Stimulated activated naive CD8-positive, alpha-beta T cell treated with anti-CD3 and anti-CD28 coated beads, Interleukin-15, amount 100 ng/mL, for 72 hours (primary cell): ENCODE measurements around the gene GRPEL2.

Source experiments
- ATAC-seq: fragments of 150-1000 bp; cut with Tn5 transposase; 2 replicates; pipeline ENCODE4 v1.10.0; 2021; ENCODE audit warnings: mild to moderate bottlenecking, moderate library complexity
- DNase-seq, 2 donors: peaks; one replicate each; pipeline ENCODE4 v3.0.0; 2021 to 2022
- H3K27ac Mint-ChIP-seq, 2 donors: one replicate each; pipeline ENCODE4 v1.8.0; 2022; ENCODE audit warnings: mild to moderate bottlenecking in 2 of 2, mixed read lengths in 2 of 2, moderate library complexity in 2 of 2
- H3K27me3 Mint-ChIP-seq: one replicate; pipeline ENCODE4 v1.8.0; 2022; ENCODE audit warnings: mixed read lengths
- H3K4me1 Mint-ChIP-seq: one replicate; pipeline ENCODE4 v1.8.0; 2022; ENCODE audit warnings: mild to moderate bottlenecking, mixed read lengths
- H3K4me3 Mint-ChIP-seq, 2 donors: one replicate each; pipeline ENCODE4 v1.8.0; 2022; ENCODE audit warnings: mild to moderate bottlenecking in 2 of 2, mixed read lengths in 2 of 2, moderate library complexity in 1 of 2
- H3K9me3 Mint-ChIP-seq, 2 donors: one replicate each; pipeline ENCODE4 v1.8.0; 2022; ENCODE audit warnings: mixed read lengths in 2 of 2

The GRPEL2 gene

DNA sequence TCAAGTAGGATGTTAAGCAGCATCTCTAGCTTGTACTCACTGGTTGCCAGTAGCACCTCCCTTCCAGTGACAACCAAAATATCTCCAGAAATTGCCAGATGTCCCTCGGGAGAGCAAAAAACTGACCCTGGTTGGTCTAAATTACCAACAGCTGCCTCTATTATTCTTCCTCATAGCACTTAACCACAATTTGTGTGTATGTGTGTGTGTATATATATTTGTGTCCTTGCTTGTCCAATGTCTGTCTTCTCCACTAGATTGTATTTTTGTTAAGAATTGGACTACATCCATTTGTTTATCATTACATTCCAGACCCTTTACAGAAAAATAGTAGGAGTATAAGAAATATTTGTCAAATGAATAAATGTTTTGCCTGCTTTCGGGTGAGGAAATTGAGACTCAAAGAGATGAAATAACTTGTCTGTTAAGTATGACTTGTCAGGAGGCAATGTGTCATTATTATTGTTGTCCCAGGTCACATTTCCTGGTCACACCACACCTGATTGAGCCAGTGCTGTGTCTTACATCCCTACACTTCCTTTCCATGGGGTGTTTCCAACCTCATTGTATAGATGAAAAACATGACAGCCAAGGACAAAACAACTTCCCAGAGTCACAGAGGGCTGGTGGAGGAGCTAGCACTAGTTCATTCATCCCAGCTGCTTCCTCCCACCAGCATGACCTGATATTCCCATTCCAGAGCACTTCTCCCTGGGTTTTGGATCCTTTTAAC lies 11.4 kb upstream of the GRPEL2 start:
- Mint-ChIP-seq H3K27me3 (no peaks in the 10 kb centered on the region), H3K27ac (no peak overlapping the region), H3K9me3 (no peaks in the 10 kb centered on the region), H3K4me1 (no peaks in the 10 kb centered on the region), H3K4me3 (no peak overlapping the region)
- no peak for DNase-seq
- ATAC-seq = no peak

DNA sequence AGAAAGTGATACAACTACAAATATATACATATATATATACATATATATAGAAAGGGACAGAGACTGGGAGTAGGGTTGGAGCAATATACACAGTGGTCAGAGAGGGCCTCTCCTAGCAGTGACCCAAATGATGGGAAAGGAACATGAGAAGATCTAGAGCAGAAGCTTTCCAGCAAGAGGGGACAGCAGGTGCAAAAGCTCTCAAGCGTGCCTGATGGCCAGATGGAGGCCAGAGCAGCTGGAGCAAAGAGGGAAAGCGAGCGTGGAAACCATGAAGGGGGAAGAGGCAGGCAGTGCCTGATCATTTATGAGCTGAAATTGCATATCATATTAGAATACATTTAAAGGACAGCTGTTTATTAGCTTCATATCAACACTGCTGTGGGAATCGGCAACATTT lies 7.6 kb upstream of the GRPEL2 start:
- Mint-ChIP-seq H3K9me3 (no peaks in the 10 kb centered on the region), H3K27ac (no peak overlapping the region), H3K4me3 (no peak overlapping the region), H3K27me3 (no peaks in the 10 kb centered on the region), H3K4me1 (no peaks in the 10 kb centered on the region)
- ATAC-seq = no peak
- no peak for DNase-seq

DNA sequence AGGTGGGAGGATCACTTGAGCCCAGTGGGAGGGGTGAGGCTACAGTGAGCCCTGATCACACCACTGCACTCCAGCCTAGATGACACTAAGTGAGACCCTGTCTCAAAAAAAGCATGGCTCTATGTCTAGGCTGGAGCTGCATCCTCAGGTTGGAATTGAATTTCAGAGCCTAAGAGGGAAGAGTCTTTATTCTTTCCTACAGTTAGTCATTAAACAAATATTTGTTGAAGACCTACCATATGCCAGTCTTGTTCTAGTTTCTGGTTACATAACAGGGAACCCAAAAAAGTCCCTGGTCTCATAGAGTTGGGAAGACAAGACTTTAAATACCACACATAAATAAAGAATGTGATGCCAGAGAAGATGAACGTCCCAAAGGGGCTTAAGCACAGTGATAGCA lies 6.9 kb upstream of the GRPEL2 start:
- no peak for DNase-seq
- Mint-ChIP-seq H3K27ac (no peak overlapping the region), H3K4me3 (no peak overlapping the region), H3K27me3 (no peaks in the 10 kb centered on the region), H3K4me1 (peaks cover 2% of the 10 kb centered on the region), H3K9me3 (no peaks in the 10 kb centered on the region)
- no peak for ATAC-seq

DNA sequence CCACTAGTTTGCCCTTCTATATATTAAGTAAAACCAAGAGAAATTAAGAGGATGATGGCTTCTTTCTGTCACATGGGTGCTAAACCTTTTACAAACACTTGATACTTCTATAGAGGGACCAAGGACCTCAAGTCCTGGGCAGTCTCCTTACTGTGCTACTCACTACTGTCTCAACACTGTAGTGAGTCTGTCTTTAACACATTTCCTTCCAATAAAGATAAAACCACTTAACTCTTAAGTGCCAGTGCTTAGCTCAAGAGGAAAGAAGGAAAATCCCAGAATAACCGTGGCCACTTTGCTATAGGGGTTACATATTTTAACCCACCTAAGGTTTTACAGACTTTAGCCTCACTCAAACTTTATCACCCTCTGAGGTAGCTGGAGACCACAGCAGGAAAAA lies 4.4 kb upstream of the GRPEL2 start:
- Mint-ChIP-seq H3K27me3 (no peaks in the 10 kb centered on the region), H3K4me1 (peaks cover 21% of the 10 kb centered on the region), H3K27ac (no peak overlapping the region), H3K9me3 (no peaks in the 10 kb centered on the region), H3K4me3 (no peak overlapping the region)
- DNase-seq = no peak
- no peak for ATAC-seq

DNA sequence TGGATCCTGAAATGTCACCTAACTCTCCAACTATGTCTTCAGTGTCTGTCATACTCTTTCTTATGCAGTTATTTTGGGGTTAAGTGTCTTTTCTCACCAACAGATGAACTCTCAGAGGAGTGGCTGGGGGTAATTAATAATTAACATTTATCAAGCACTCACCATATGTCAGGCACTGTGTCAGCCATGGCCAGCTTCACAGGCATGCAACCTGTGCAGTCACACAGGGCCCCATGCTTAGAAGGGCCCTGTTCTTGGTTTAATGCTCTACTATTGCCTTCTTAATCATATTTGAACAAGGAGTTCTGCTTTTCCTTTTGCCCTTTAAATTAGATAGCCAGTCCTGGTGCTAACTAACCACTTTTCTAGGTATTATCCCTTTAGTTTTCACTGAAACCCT lies 3.4 kb upstream of the GRPEL2 start:
- Mint-ChIP-seq H3K27ac (no peak overlapping the region), H3K27me3 (no peaks in the 10 kb centered on the region), H3K4me1 (peaks cover 23% of the 10 kb centered on the region), H3K4me3 (no peak overlapping the region), H3K9me3 (no peaks in the 10 kb centered on the region)
- DNase-seq = no peak
- no peak for ATAC-seq

DNA sequence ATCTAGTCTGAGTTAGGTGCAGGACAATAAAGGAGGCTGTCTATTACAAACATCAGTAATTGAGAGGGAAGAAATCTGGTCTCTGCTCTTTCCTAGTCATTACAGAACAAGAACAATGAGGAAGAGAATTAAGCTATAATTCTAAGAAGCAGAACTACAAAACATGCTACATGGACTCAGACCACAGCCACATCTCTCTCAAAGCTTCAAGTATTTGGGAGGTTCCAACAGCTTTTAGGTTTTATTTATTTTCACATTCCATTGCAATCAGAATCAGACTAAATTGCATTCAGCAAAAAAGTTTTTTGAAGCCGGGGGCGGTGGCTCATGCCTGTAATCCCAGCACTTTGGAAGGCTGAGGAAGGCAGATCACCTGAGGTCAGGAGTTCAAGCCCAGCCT lies 1.1 kb upstream of the GRPEL2 start:
- ATAC-seq (no peak), DNase-seq (no peak)
- H3K4me1 Mint-ChIP-seq = peaks cover 46% of the 10 kb centered on the region
- no peaks in the 10 kb centered on the region for H3K9me3 Mint-ChIP-seq
- no peaks in the 10 kb centered on the region for H3K27me3 Mint-ChIP-seq
- H3K27ac Mint-ChIP-seq = no peak overlapping the region
- H3K4me3 Mint-ChIP-seq = peak overlapping the region; percentile 89 to 100

DNA sequence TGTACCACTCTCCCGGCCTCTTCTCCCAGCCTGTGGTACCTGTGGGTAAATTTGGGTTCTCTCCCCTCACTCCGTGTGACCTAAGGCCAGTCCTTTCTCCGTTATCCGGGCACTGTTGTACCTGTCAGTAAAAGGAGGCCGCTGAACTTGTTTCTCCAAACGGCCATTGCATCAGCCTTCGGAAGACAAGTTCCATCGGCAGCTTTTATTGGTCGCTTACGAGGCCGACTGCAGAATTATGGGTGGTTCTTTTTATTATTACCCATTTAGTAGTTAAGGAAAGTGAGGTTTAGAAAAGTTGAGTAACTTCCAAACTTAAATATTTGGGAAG lies 558 bp downstream of the GRPEL2 start:
- Mint-ChIP-seq H3K4me1 (peaks cover 60% of the 10 kb centered on the region), H3K27me3 (no peaks in the 10 kb centered on the region), H3K9me3 (no peaks in the 10 kb centered on the region), H3K4me3 (peak overlapping the region; percentile 89 to 100), H3K27ac (peak overlapping the region; percentile 100)
- ATAC-seq (peak; percentile 6), DNase-seq (peak in 1 of 2 donors; percentile 36)

DNA sequence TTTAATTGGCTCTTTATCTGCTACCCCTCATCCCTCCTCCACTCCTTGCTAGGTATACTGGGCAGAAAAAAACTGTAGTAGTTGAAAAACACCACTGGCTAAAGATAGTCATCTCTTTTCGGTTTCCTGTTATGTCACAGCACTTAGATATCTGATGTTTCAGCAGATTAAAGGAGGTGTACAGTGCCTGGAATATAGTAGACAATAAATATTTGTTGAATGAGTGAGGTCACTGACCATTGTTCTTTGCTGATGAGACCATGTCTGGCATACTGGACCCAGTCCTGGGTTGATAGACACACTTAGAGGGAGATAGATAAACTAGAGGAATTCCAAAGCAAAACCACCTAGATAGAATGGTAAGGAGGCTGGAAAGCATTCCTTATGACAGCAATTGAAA lies 3.2 kb downstream of the GRPEL2 start:
- H3K4me3 Mint-ChIP-seq = peak overlapping the region; percentile 89 to 100
- H3K27ac Mint-ChIP-seq = peak overlapping the region; percentile 72 to 92

DNA sequence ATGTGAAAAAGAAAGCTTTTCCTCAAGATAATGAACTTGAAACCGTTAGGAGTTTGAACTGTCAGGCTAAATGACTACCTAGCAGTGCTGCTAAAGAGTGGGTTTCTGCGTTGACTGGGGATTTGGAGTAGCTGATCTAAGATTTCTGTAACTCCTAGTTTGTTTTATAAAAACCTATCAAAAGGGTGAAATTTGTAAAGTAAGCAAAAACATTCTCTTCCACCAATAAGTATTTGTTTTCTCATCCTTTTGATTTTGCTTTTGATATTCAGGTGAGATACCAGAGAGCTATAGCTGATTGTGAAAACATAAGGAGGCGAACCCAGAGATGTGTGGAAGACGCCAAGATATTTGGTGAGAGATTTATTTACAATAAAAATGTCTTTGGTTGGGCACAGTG lies 4.1 kb downstream of the GRPEL2 start:
- DNase-seq (no peak), ATAC-seq (no peak)
- Mint-ChIP-seq H3K27ac (no peak overlapping the region), H3K4me1 (peaks cover 78% of the 10 kb centered on the region), H3K9me3 (no peaks in the 10 kb centered on the region), H3K4me3 (no peak overlapping the region), H3K27me3 (no peaks in the 10 kb centered on the region)

More for the DNA sequence above, 3.2 kb downstream of the GRPEL2 start:
- H3K9me3 Mint-ChIP-seq = no peaks in the 10 kb centered on the region
- ATAC-seq (peak; percentile 34), DNase-seq (no peak)
- peaks cover 80% of the 10 kb centered on the region for H3K4me1 Mint-ChIP-seq
- no peaks in the 10 kb centered on the region for H3K27me3 Mint-ChIP-seq

DNA sequence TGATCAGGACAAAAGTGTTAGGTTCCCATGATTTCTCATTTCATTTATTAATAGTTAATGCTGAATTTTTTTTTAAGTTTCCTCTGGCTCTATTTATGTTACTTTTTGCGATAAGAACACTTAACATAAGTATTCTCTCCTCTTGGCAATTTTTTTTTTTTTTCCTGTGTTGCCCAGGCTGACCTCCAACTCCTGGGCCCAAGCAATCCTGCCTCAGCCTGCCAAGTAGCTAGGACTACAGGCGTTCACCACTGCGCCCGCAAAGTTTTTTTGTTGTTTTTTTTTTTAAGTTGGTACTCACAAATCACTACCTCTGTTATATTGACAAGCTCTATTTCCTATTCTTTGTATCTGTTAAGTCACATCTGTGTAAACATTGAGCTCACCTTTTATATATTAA lies 6.9 kb downstream of the GRPEL2 start:
- Mint-ChIP-seq H3K4me3 (peak overlapping the region; percentile 26 to 31), H3K27ac (no peak overlapping the region), H3K4me1 (peaks cover 90% of the 10 kb centered on the region), H3K9me3 (no peaks in the 10 kb centered on the region), H3K27me3 (no peaks in the 10 kb centered on the region)
- ATAC-seq = no peak
- no peak for DNase-seq

DNA sequence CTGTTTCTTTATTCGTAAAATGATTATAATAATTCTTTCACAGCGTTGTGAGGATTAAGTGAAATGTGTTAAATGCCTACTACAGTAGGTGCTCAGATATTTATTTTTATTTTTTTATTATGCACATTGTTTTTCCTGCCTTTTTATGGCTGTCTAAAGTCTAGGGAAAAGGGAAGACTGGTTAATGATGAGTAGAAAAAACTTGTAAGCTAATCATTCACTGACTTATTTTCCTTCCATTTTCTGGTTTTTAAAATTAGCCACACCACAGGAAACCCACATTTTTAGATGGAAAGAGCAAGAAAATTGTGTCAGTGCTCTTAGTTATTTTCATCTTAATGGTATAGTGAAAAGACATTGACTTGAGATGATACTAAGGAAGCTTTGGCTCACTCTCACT lies 8.6 kb downstream of the GRPEL2 start:
- Mint-ChIP-seq H3K27me3 (no peaks in the 10 kb centered on the region), H3K27ac (no peak overlapping the region), H3K4me1 (peaks cover 85% of the 10 kb centered on the region), H3K4me3 (no peak overlapping the region), H3K9me3 (no peaks in the 10 kb centered on the region)
- ATAC-seq (no peak), DNase-seq (no peak)

DNA sequence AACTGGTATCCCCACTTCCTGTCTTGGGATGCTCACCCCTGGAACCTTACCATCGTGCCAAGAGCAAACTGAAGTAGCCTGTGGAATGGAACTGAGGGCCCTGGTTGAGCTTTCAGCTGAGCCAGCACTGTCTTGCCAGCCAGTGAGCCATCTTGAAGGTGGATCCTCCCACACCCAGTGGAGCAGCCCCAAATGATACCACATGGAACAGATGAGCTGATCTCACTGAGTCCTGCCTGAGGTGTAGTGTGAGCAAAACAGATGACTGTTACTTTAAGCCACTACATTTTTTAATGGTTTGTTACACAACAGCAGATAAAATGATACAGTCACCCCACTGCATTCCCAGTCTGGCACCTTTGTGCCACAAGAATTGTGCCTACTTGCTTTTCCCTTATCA lies 10.4 kb downstream of the GRPEL2 start:
- H3K4me3 Mint-ChIP-seq = no peak overlapping the region
- ATAC-seq (no peak), DNase-seq (no peak)
- peaks cover 88% of the 10 kb centered on the region for H3K4me1 Mint-ChIP-seq
- no peaks in the 10 kb centered on the region for H3K27me3 Mint-ChIP-seq
- no peaks in the 10 kb centered on the region for H3K9me3 Mint-ChIP-seq
- no peak overlapping the region for H3K27ac Mint-ChIP-seq

DNA sequence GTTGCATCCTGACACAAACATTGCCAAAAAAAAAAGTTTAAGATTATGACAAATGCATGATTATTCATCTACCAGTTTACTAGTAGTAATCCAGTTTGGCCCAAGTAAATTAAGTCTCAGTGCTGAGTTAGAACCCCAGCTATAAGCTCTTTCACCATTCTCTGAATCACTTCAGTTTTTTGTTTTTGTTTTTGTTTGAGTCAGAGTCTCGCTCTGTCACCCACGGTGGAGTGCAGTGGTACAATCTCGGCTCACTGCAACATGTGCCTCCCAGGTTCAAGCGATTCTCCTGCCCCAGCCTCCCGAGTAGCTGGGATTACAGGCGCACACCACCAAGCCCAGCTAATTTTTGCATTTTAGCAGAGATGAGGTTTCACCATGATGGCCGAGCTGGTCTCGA lies 11.1 kb downstream of the GRPEL2 start:
- H3K4me1 Mint-ChIP-seq = peaks cover 85% of the 10 kb centered on the region
- no peaks in the 10 kb centered on the region for H3K27me3 Mint-ChIP-seq
- no peak for DNase-seq
- ATAC-seq = no peak
- H3K4me3 Mint-ChIP-seq = peak overlapping the region in 1 of 2 donors; percentile 6
- H3K9me3 Mint-ChIP-seq = no peaks in the 10 kb centered on the region
- no peak overlapping the region for H3K27ac Mint-ChIP-seq

DNA sequence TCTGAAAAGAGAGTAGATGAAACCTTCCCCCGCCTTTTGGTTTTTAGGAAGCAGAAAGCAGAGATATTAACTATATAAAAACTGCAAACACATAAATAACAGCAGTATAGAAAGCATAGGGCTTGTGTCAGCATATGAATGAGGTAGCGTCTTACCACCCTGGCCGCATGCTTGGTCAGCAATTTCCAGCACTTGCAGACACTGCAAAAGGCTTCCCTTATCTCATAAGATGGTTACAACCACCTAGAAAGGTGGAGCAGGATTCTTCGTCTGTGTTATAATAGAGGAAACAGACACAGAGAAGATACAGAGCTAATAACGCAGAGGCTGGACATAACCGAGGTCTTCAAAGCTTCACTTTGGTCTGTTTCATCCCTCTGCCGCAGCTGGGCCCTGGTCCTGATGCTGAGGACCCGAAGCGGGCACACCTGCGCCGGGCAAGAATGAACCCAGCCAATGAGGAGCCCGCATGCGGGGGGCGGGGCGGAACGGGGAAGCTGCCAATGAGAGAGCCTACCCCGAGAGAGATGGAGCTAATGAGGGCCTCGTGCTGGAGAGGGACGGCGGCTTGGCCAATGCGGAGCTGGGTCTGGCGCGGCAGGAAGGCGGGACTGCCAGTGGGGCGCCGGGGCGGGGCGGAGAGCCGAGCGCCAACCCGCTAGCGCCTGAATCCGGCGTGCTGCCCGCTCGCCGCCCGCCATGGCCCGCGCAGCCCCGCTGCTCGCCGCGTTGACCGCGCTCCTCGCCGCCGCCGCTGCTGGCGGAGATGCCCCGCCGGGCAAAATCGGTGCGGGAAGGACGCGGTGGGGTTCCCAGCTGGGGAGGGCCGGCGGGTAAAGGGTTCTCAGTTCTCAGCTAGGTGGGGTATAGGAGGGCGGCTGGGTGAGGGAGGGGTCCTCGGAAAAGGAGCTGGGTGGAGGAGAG lies 12.3 kb downstream of the GRPEL2 start, which contains the start of gene PCYOX1L:
TSS of gene PCYOX1L (plus strand) at position 677 of the 924 bp plus-strand sequence. CDS start at position 700, 23 bp downstream.
- H3K4me1 Mint-ChIP-seq = peaks cover 75% of the 10 kb centered on the region
- H3K27ac Mint-ChIP-seq = peak within 1 kb of the TSS; percentile 90 to 94
- no peaks in the 10 kb centered on the region for H3K9me3 Mint-ChIP-seq
- H3K4me3 Mint-ChIP-seq = peak within 1 kb of the TSS; percentile 97 to 98
- H3K27me3 Mint-ChIP-seq = no peaks in the 10 kb centered on the region
- DNase-seq (peak; percentile 92 to 98), ATAC-seq (peak; percentile 98)

DNA sequence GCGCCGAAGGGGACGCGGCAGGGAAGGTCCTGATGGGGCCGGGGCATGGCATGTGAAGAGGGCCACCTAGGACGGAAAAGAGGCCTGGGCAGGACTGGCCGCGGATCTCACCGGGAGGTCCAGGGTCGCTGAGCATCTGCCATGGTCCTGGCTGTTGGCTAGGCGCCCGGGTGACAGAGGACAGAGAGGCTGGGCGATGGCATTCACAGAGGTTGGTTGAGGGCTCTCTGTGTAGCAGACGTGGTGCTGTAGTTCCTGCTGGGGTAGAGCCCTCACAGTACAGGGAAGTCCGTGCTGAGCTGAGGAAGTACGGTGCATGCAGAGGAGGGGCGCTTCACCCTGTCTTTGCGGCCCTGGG lies 13.0 kb downstream of the GRPEL2 start:
- DNase-seq = no peak
- Mint-ChIP-seq H3K4me1 (peaks cover 74% of the 10 kb centered on the region), H3K9me3 (no peaks in the 10 kb centered on the region), H3K27me3 (no peaks in the 10 kb centered on the region), H3K27ac (peak overlapping the region; percentile 90 to 94), H3K4me3 (peak overlapping the region; percentile 97 to 98)
- ATAC-seq = peak; percentile 28

DNA sequence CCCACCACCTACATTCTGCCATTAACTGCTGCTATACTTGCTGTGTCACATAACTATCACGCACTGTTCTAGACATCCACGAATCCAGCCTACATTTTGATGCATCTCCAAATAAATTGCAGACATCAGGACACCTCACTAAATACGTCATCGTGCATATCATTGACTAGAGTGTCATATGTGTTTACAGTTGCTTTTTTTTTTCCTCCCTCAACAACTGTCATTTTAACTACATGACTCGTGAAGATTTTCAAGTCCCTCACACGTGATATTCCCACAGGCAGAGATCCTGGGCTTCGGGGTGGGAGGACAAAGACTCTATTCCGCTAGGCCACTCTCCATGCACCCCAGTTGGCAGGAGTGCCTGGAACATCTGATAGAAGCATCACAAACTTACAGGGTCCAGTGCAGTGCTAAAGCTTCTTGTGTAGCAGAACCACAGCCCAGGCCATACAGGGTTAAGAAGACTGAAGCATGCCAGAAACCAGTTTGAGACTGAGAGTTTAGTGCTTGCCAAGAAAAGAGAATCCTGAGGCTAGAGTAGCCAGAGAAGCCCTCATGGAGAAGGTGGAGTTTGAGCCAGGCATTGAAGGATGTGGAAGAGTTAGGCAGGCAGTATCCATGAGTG lies 13.7 kb downstream of the GRPEL2 start:
- H3K4me1 Mint-ChIP-seq = peaks cover 69% of the 10 kb centered on the region

More for the DNA sequence above, 13.7 kb downstream of the GRPEL2 start:
- Mint-ChIP-seq H3K27ac (peak overlapping the region in 1 of 2 donors; percentile 77), H3K27me3 (no peaks in the 10 kb centered on the region), H3K9me3 (no peaks in the 10 kb centered on the region), H3K4me3 (peak overlapping the region; percentile 97 to 98)
- ATAC-seq (no peak), DNase-seq (no peak)
